ENCODE data around the gene AP2S1. TPM values are rescaled to one million over a fixed set of nuclear protein-coding genes. Genes with fewer than 3 reads are reported as not detected.
A peak's percentile ranks its signal among the peaks of the same experiment; 100 is the strongest.

The AP2S1 gene
- total and polyA plus RNA-seq, 2 donors (not counting 3 experiments of a cell fraction or from before 2014, with no cell fraction given): 313 to 376 TPM

DNA sequence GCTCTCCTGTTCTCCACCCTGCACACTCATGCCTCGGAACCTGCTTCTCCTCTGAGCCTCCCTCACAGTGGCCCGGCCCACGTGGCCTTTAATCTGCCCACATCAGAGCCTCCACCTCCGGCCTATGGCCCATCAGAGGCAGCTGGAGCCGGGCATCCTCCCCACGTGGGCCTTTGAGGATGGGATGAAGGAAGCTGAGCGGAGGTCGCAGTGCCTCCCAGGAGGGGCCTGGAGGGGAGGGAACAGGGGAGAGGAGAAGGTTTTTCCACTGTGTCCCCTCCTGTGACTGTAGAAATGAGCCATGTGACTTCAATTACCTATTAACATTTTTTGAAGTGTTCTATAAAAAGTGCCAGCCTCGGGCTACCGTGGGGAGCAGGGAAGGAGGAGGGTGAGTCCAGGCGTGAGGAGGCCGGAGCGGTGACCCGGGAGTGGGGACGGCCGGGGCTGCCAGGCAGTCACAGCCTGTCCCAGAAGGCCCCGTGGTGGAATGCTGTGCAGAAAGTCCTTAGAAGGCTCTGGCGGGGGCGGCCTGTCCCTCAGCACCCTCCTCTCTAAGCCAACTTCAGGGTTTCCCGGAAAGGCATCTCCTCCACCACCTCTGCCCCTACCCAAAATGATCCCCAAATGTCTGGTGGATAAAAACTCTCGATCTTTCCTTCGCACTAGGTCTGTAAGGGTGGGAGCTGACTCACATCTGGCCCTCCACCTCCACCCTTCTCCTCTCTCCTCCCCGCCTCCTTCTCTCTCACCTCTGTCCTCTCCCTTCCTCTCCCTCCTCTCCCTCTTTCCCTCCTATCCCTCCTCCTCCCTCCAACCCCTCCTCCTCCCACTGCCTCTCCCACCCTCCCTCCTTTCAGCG lies 37.4 kb downstream of the AP2S1 start:
- Histone ChIP-seq H3K36me3 (ENCODE audit: control insufficient read depth in 2 of 2, extremely low read depth in 1 of 2, insufficient read depth in 2 of 2, low read length in 2 of 2) (no peaks in the 10 kb centered on the region), H3K9ac (replicated peaks; ENCODE audit: extremely low read depth, insufficient read depth, low read length) (no peak overlapping the region), H3K27ac (ENCODE audit: insufficient read depth, low read depth, low read length) (peak overlapping the region; percentile 35), H4K20me1 (replicated peaks; ENCODE audit: control insufficient read depth, extremely low read depth, insufficient read depth, low read length) (no peaks in the 10 kb centered on the region), H3K4me3 (replicated peaks in 1 of 3; ENCODE audit: insufficient read depth in 1 of 3, low read depth in 1 of 3, low read length in 3 of 3) (no peak overlapping the region), H3K9me1 (replicated peaks; ENCODE audit: control insufficient read depth, extremely low read depth, insufficient read depth, low read length) (no peaks in the 10 kb centered on the region), H3K79me2 (ENCODE audit: control insufficient read depth, insufficient read depth, low read length) (no peaks in the 10 kb centered on the region), H3K9me3 (replicated peaks; ENCODE audit: control insufficient read depth, insufficient read depth, low read length) (no peaks in the 10 kb centered on the region), H3K27me3 (ENCODE audit: control insufficient read depth in 2 of 2, insufficient read depth in 2 of 2, low read length in 2 of 2) (no peaks in the 10 kb centered on the region), H3K4me2 (ENCODE audit: insufficient read depth, low read length) (peak overlapping the region; percentile 52), H3K4me1 (ENCODE audit: control insufficient read depth, extremely low read depth, insufficient read depth, low read length) (peaks cover 15% of the 10 kb centered on the region), H2AFZ (ENCODE audit: low read depth, low read length) (peak overlapping the region; percentile 83)
- intact Hi-C loops (cut with micrococcal nuclease): no loop called here
- CTCF ChIA-PET: interaction anchor here (1.2 to 1.5 kb wide), 4 partner anchors 9 to 28 kb away, joined by 3 to 6 read pairs (median 4); no protein-coding TSS in a partner anchor
- POLR2A ChIA-PET: no interaction called here
- dilution Hi-C loops (cut with MboI; ENCODE audit: extremely low pct_ligation_motif_present, low sequenced_read_pairs): no loop called here
- TF ChIP-seq FOS (IDR thresholded peaks at IDR 0.05; ENCODE audit: borderline replicate concordance, insufficient read depth, low read length) (no peak), POLR2A (IDR thresholded peaks at IDR 0.05; ENCODE audit: low read depth, low read length) (no peak), GATA2 (IDR thresholded peaks at IDR 0.05; ENCODE audit: insufficient read depth, insufficient read length, low read depth, low read length) (no peak), JUN (IDR thresholded peaks at IDR 0.05; ENCODE audit: borderline replicate concordance, insufficient read depth, insufficient read length, low read depth) (no peak), EZH2 (IDR thresholded peaks at IDR 0.05; ENCODE audit: borderline replicate concordance, low read depth, low read length, severe bottlenecking) (no peak), POLR2AphosphoS5 (IDR thresholded peaks at IDR 0.05; ENCODE audit: insufficient read depth, low read depth, low read length) (no peak), MYC (IDR thresholded peaks at IDR 0.05; ENCODE audit: low read depth, low read length) (no peak)
- TF ChIP-seq, protein P1, sequence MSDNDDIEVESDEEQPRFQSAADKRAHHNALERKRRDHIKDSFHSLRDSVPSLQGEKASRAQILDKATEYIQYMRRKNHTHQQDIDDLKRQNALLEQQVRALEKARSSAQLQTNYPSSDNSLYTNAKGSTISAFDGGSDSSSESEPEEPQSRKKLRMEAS (IDR thresholded peaks at IDR 0.05; ENCODE audit: insufficient read depth, insufficient read length): no peak
- TF ChIP-seq, protein P2, sequence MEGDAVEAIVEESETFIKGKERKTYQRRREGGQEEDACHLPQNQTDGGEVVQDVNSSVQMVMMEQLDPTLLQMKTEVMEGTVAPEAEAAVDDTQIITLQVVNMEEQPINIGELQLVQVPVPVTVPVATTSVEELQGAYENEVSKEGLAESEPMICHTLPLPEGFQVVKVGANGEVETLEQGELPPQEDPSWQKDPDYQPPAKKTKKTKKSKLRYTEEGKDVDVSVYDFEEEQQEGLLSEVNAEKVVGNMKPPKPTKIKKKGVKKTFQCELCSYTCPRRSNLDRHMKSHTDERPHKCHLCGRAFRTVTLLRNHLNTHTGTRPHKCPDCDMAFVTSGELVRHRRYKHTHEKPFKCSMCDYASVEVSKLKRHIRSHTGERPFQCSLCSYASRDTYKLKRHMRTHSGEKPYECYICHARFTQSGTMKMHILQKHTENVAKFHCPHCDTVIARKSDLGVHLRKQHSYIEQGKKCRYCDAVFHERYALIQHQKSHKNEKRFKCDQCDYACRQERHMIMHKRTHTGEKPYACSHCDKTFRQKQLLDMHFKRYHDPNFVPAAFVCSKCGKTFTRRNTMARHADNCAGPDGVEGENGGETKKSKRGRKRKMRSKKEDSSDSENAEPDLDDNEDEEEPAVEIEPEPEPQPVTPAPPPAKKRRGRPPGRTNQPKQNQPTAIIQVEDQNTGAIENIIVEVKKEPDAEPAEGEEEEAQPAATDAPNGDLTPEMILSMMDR (IDR thresholded peaks at IDR 0.05; ENCODE audit: extremely low read depth in 1 of 2, insufficient read depth in 1 of 2, low read depth in 1 of 2, low read length in 2 of 2): no peak
- DNase-seq (ENCODE audit: low read depth, low spot score) (no peak), FAIRE-seq (peak; percentile 8)
- no TSS peak for BruUV-seq (replicated peaks)

All from endothelial cell of umbilical vein (primary cell).